GM13977 (cell line): ENCODE results near the gene KIF1B.

Experiments
- DNase-seq: peaks from one replicate; pipeline ENCODE4 v3.0.0; 2012; ENCODE audit warnings: low spot score
- CTCF ChIP-seq: IDR thresholded peaks from 2 replicates; pipeline ENCODE4 v1.5.1; 2012; ENCODE audit warnings: mild to moderate bottlenecking, control low read depth; ENCODE audit not compliant: insufficient read depth; ENCODE audit errors: extremely low read depth, missing control alignments
- in situ Hi-C: fragments of 300-500 bp; cut with MboI; formaldehyde crosslinking; loops from one replicate; pipeline ENCODE4 v1.12.0; 2022; ENCODE audit warnings: low sequenced_read_pairs, low pct_unique_long_range_greater_than_20kb, mixed read lengths, inconsistent platforms; ENCODE audit not compliant: unreplicated experiment

The KIF1B gene

DNA sequence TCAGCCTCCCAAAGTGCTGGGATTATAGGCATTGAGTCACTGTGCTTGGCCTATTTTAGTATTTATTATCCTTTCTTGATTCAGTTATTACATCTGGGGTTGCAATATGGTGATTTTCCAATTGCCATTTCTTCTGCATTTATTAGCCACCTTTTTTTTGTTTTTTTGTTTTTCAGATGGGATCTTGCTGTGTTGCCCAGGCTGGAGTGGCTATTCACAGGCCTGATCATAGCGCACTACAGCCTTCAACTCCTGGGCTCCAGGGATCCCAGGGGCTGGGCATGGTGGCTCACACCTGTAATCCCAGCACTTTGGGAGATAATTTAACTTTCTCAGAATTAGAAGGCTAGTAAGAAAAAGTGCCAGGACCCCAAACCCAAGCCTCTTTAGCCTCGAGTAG, 106.4 kb downstream of the KIF1B start:
- no peak for DNase-seq
- in situ Hi-C loops, result no loop called here
- no peak for TF ChIP-seq CTCF

- no peak for DNase-seq
- in situ Hi-C loops, result no loop called here
- no peak for TF ChIP-seq CTCF
Measured at GRCh38 chr1:10319750-10320149, 109.4 kb downstream of the KIF1B start.

- no peak for DNase-seq
- TF ChIP-seq CTCF, result no peak
- in situ Hi-C loops, result no loop called here
Measured at GRCh38 chr1:10320336-10320735, 110.0 kb downstream of the KIF1B start.

- TF ChIP-seq CTCF, result no peak
- no peak for DNase-seq
- in situ Hi-C loops, result no loop called here
Measured at GRCh38 chr1:10322821-10323220, 112.5 kb downstream of the KIF1B start.

GRCh38 chr1:10324627-10325026, 114.3 kb downstream of the KIF1B start:
- in situ Hi-C loops, result no loop called here
- DNase-seq, result no peak
- TF ChIP-seq CTCF, result no peak

GRCh38 chr1:10325521-10325920, 115.2 kb downstream of the KIF1B start:
- in situ Hi-C loops, result no loop called here
- TF ChIP-seq CTCF, result no peak
- no peak for DNase-seq

- no peak for TF ChIP-seq CTCF
- no peak for DNase-seq
- in situ Hi-C loops, result no loop called here
Measured at GRCh38 chr1:10326251-10326650, 115.9 kb downstream of the KIF1B start.
